SK-N-SH (cell line): ENCODE measurements around the gene ZNF722. TPM values are rescaled to one million over a fixed set of nuclear protein-coding genes. Genes with fewer than 3 reads are reported as not detected.
A peak's percentile ranks its signal among the peaks of the same experiment; 100 is the strongest.

Source experiments
- CTCF ChIA-PET: fragments of 300-600, 350-600 bp; formaldehyde crosslinking; extraction: SDS; loops from one replicate; lab custom pipeline; 2021; lab: Yijun Ruan, JAX
- POLR2A ChIA-PET: fragments of 350-600 bp; sonication (Branson Sonifier 250); formaldehyde crosslinking; extraction: SDS; loops from one replicate; lab custom pipeline; 2020; ENCODE audit warnings: antibody characterized with exemption, inconsistent platforms; lab: Yijun Ruan, JAX
- DNase-seq: peaks from one replicate; pipeline ENCODE4 v3.0.0; 2012
- H2AFZ ChIP-seq: fragments of 200-600 bp; sonication (generic); 2 replicates; pipeline ENCODE4 v1.8.1; 2016; ENCODE audit warnings: antibody characterized with exemption, mild to moderate bottlenecking, low read depth
- H3F3A ChIP-seq: fragments of 200-600 bp; sonication (generic); replicated peaks from 2 replicates; pipeline ENCODE3; 2016; ENCODE audit warnings: antibody characterized with exemption, mild to moderate bottlenecking; ENCODE audit not compliant: insufficient read depth
- H3K27ac ChIP-seq, 2 experiments: fragments of 200-500 bp in 1 of 2; fragments of 200-600 bp in 1 of 2; sonication (Bioruptor generic) in 1 of 2; sonication (generic), shearing (Covaris generic) in 1 of 2; 2 replicates each; pipeline versions ENCODE4 v1.5.1 to v1.6.1; 2014 to 2016; ENCODE audit warnings: low read depth in 2 of 2, inconsistent platforms in 1 of 2, low read length in 1 of 2, mild to moderate bottlenecking in 1 of 2, mixed read lengths in 1 of 2
- H3K27me3 ChIP-seq: fragments of 200-600 bp; sonication (generic), shearing (Covaris generic); 2 replicates; pipeline ENCODE4 v1.6.1; 2016; ENCODE audit warnings: mixed run types; ENCODE audit not compliant: insufficient read depth
- H3K36me3 ChIP-seq, 2 experiments: fragments of 200-500 bp in 1 of 2; fragments of 200-600 bp in 1 of 2; sonication (Bioruptor generic) in 1 of 2; sonication (generic) in 1 of 2; replicated peaks in 1 of 2; 2 replicates each; pipeline versions ENCODE3 to v1.5.1; 2014 to 2016; ENCODE audit warnings: low read length in 1 of 2, mild to moderate bottlenecking in 1 of 2; ENCODE audit not compliant: insufficient read depth in 2 of 2, control insufficient read depth in 1 of 2
- H3K4me1 ChIP-seq, 2 experiments: fragments of 200-500 bp in 1 of 2; fragments of 200-600 bp in 1 of 2; sonication (Bioruptor generic) in 1 of 2; sonication (generic), shearing (Covaris generic) in 1 of 2; 2 replicates each; pipeline versions ENCODE4 v1.5.1 to v1.6.1; 2014 to 2016; ENCODE audit warnings: low read depth in 1 of 2, low read length in 1 of 2, mixed run types in 1 of 2; ENCODE audit not compliant: insufficient read depth in 2 of 2, control insufficient read depth in 1 of 2
- H3K4me2 ChIP-seq: fragments of 200-600 bp; sonication (generic), shearing (Covaris generic); 2 replicates; pipeline ENCODE4 v1.6.1; 2017; ENCODE audit warnings: mixed run types
- H3K4me3 ChIP-seq, 2 experiments: fragments of 200-500 bp in 1 of 2; fragments of 200-600 bp in 1 of 2; sonication (Bioruptor generic) in 1 of 2; sonication (generic), shearing (Covaris generic) in 1 of 2; 2 replicates each; pipeline versions ENCODE4 v1.5.1 to v1.8.1; 2014 to 2016; ENCODE audit warnings: low read depth in 2 of 2, inconsistent platforms in 1 of 2, low read length in 1 of 2, mild to moderate bottlenecking in 1 of 2, mixed read lengths in 1 of 2, moderate library complexity in 1 of 2
- H3K79me2 ChIP-seq: fragments of 200-600 bp; sonication (generic); 2 replicates; pipeline ENCODE4 v1.8.1; 2017; ENCODE audit warnings: mild to moderate bottlenecking; ENCODE audit not compliant: insufficient read depth
- H3K9ac ChIP-seq: fragments of 200-600 bp; sonication (generic); 2 replicates; pipeline ENCODE4 v1.6.1; 2017; ENCODE audit warnings: mixed run types
- H3K9me2 ChIP-seq: fragments of 200-600 bp; sonication (generic); 2 replicates; pipeline ENCODE4 v1.6.1; 2017; ENCODE audit warnings: mixed run types
- H3K9me3 ChIP-seq: fragments of 200-600 bp; sonication (generic); 2 replicates; pipeline ENCODE4 v1.6.1; 2017; ENCODE audit warnings: mixed run types, mild to moderate bottlenecking, moderate library complexity
- H4K20me1 ChIP-seq: fragments of 200-600 bp; sonication (generic); 2 replicates; pipeline ENCODE4 v1.6.1; 2017; ENCODE audit warnings: mild to moderate bottlenecking, mixed run types; ENCODE audit not compliant: insufficient read depth
- CTCF ChIP-seq: fragments of 200-600 bp; sonication (generic); IDR thresholded peaks from 2 replicates; pipeline ENCODE4 v1.6.1; 2017; ENCODE audit warnings: antibody characterized with exemption, mild to moderate bottlenecking, moderate library complexity
- EP300 ChIP-seq, 2 experiments: IDR thresholded peaks; 2 replicates each; pipeline versions ENCODE4 v1.4.0 to v1.6.1; 2012; ENCODE audit warnings: borderline replicate concordance in 1 of 2, low read depth in 1 of 2, low read length in 1 of 2
- FOSL2 ChIP-seq: IDR thresholded peaks from 2 replicates; pipeline ENCODE4 v1.4.0; 2012; ENCODE audit warnings: low read depth, mild to moderate bottlenecking, moderate library complexity, borderline replicate concordance
- FOXJ3 ChIP-seq: sonication (generic); formaldehyde crosslinking; IDR thresholded peaks from 2 replicates; pipeline ENCODE4 v1.5.1; 2020; ENCODE audit warnings: mild to moderate bottlenecking, missing genetic modification reagents
- FOXM1 ChIP-seq: IDR thresholded peaks from 2 replicates; pipeline ENCODE4 v1.4.0; 2012; ENCODE audit warnings: low read depth, mild to moderate bottlenecking
- IRF3 ChIP-seq: fragments of 150-350 bp; IDR thresholded peaks from 2 replicates; pipeline ENCODE4 v1.6.1; 2016; ENCODE audit warnings: mild to moderate bottlenecking, low read depth, low read length
- MAX ChIP-seq: IDR thresholded peaks from 2 replicates; pipeline ENCODE4 v1.4.0; 2012; ENCODE audit warnings: low read depth
- MXI1 ChIP-seq: IDR thresholded peaks from 2 replicates; pipeline ENCODE4 v1.6.1; 2012; ENCODE audit warnings: mild to moderate bottlenecking, low read depth, low read length, improper control_type of control experiment
- NFIC ChIP-seq: IDR thresholded peaks from 2 replicates; pipeline ENCODE4 v1.4.0; 2012; ENCODE audit warnings: borderline replicate concordance
- NRF1 ChIP-seq: IDR thresholded peaks from 2 replicates; pipeline ENCODE4 v1.6.1; 2012; ENCODE audit warnings: low read depth, mild to moderate bottlenecking, low read length
- RCOR1 ChIP-seq: fragments of 150-350 bp; IDR thresholded peaks from 2 replicates; pipeline ENCODE4 v1.6.1; 2017; ENCODE audit warnings: antibody characterized with exemption, low read length
- REST ChIP-seq: IDR thresholded peaks from 2 replicates; pipeline ENCODE4 v1.6.1; 2012; ENCODE audit warnings: mild to moderate bottlenecking, low read depth, low read length, moderate library complexity
- RFX5 ChIP-seq: IDR thresholded peaks from 2 replicates; pipeline ENCODE4 v1.6.1; 2012; ENCODE audit warnings: mild to moderate bottlenecking, improper control_type of control experiment, low read length
- SIN3A ChIP-seq: IDR thresholded peaks from 2 replicates; pipeline ENCODE4 v1.6.1; 2012; ENCODE audit warnings: low read depth, mild to moderate bottlenecking, low read length, moderate library complexity, borderline replicate concordance
- SMC3 ChIP-seq: IDR thresholded peaks from 2 replicates; pipeline ENCODE4 v1.6.1; 2012; ENCODE audit warnings: low read depth, low read length, improper control_type of control experiment
- TEAD4 ChIP-seq: IDR thresholded peaks from 2 replicates; pipeline ENCODE4 v1.4.0; 2012; ENCODE audit warnings: mild to moderate bottlenecking, borderline replicate concordance; ENCODE audit not compliant: insufficient read depth
- WGBS: methylation state at CpG from one replicate; pipeline ENCODE4 v1.1.6; 2017; ENCODE audit warnings: low lambda C conversion rate; 5-methylcytosine and 5-hydroxymethylcytosine counted together
- polyA plus RNA-seq, 3 experiments: library from polyadenylated mRNA; depleted of rRNA; stranded (reverse); fragments of >200 nt; gene quantifications; 2 replicates each; pipeline ENCODE4 v1.2.3, GENCODE V29; 2012

ZNF722 gene
- not detected in 2 replicates for polyA plus RNA-seq (2012; rRNA removed)
- polyA plus RNA-seq (2012; cell fraction: cytosol; rRNA removed), result 0.03 TPM in 1 of 2 replicates, not detected in the other
- polyA plus RNA-seq (2012; cell fraction: nucleus; rRNA removed), result not detected in 2 replicates

- H3K27me3 ChIP-seq, result no peaks in the 10 kb centered on the region
- ChIA-PET POLR2A (no interaction called here), CTCF (interaction anchor here (1.2 kb wide), 1 partner anchor 621 kb away, joined by 3 read pairs; no protein-coding TSS in a partner anchor)
- H3K27ac ChIP-seq, result no peak within 1 kb of the TSS
- no peaks in the 10 kb centered on the region for H4K20me1 ChIP-seq
- DNase-seq, result peak; percentile 34
- no peaks in the 10 kb centered on the region for H3F3A ChIP-seq
- no peak for TF ChIP-seq FOXJ3 (CRISPR knock-in tag)
- no peak for TF ChIP-seq MXI1
- no peak for TF ChIP-seq IRF3
- no peak for TF ChIP-seq REST
- no peak for TF ChIP-seq MAX
- no peaks in the 10 kb centered on the region for H3K79me2 ChIP-seq
- peaks cover 11% of the 10 kb centered on the region; the same call in 1 of the 2 replicates for H3K9me3 ChIP-seq
- no peaks in the 10 kb centered on the region for H3K36me3 ChIP-seq
- no peak within 1 kb of the TSS for H3K9ac ChIP-seq
- WGBS, result 5% methylated on average over 10 of the region's 10 CpGs
- H2AFZ ChIP-seq, result no peak within 1 kb of the TSS
- H3K4me1 ChIP-seq, result no peaks in the 10 kb centered on the region
- no peak within 1 kb of the TSS for H3K4me2 ChIP-seq
- H3K4me3 ChIP-seq, result peak within 1 kb of the TSS in 1 of 2 experiments; percentile 21; a peak in 1 of 4 replicates
- no peaks in the 10 kb centered on the region for H3K9me2 ChIP-seq
Observed at GRCh38 chr7:63998549-63998948, at the start of gene ZNF722. TSS of gene ZNF722 (plus strand) at chr7:63998849. CDS start at chr7:63998962, 113 bp downstream.

- H3K9me3 ChIP-seq, result peaks cover 12% of the 10 kb centered on the region
- H3K27ac ChIP-seq, result no peak overlapping the region
- H3K9ac ChIP-seq, result no peak overlapping the region
- WGBS, result 13% methylated on average over 2 of the region's 2 CpGs
- H3K27me3 ChIP-seq, result no peaks in the 10 kb centered on the region
- no peak overlapping the region for H3K4me3 ChIP-seq
- CTCF ChIA-PET, result no interaction called here
- H3F3A ChIP-seq, result no peaks in the 10 kb centered on the region
- POLR2A ChIA-PET, result no interaction called here
- no peaks in the 10 kb centered on the region for H3K36me3 ChIP-seq
- H3K79me2 ChIP-seq, result no peaks in the 10 kb centered on the region
- no peak for DNase-seq
- no peak overlapping the region for H2AFZ ChIP-seq
- no peaks in the 10 kb centered on the region for H3K9me2 ChIP-seq
- H4K20me1 ChIP-seq, result no peaks in the 10 kb centered on the region
- H3K4me1 ChIP-seq, result no peaks in the 10 kb centered on the region
- no peak overlapping the region for H3K4me2 ChIP-seq
- TF ChIP-seq FOXJ3 (CRISPR knock-in tag) (no peak), SIN3A (no peak), SMC3 (no peak), FOSL2 (no peak), REST (no peak), FOXM1 (no peak), EP300 (IDR thresholded peaks at IDR 0.05; ENCODE audit: borderline replicate concordance in 1 of 2, low read depth in 1 of 2, low read length in 1 of 2) (no peak), NRF1 (no peak), NFIC (no peak), RCOR1 (no peak), RFX5 (no peak), CTCF (no peak), TEAD4 (no peak)
Observed at GRCh38 chr7:63953181-63953580, 45.5 kb upstream of the ZNF722 start.
